HT1080 (cell line): ENCODE results near the gene NUB1. TPM values are rescaled to one million over a fixed set of nuclear protein-coding genes. Genes with fewer than 3 reads are reported as not detected.

ENCODE experiments used
- DNase-seq: peaks from one replicate; pipeline ENCODE4 v3.0.0-alpha.2; 2015; ENCODE audit warnings: low read depth
- total RNA-seq: library from RNA; depleted of rRNA; stranded (reverse); fragments of >200 nt; shearing (Covaris generic); gene quantifications from 2 replicates; pipeline ENCODE4 v1.2.3, GENCODE V29; 2014

The NUB1 gene
- total RNA-seq, 1 experiment from 2014 or later, result 57.7 TPM

DNA sequence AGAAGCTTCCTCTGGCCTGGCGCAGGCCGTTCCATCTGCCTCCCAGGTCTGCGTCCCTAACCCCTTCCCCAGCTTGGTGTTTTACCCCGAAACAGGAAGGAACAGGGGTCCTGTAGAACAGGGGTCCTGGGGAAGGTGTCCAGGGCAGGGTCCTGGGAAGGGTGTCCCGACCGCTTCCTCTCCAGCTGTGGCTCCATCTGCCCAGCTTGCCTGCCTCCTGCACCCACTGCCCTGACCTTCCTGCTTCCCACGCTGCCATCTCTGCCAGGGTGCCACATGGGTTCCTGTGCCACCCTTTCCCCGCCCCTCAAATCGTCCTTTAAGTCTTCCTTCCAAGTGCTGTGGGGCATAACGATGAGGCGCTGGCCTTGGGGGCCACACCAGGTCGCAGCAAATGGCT, 35.8 kb downstream of the NUB1 start:
- no peak for DNase-seq

DNA sequence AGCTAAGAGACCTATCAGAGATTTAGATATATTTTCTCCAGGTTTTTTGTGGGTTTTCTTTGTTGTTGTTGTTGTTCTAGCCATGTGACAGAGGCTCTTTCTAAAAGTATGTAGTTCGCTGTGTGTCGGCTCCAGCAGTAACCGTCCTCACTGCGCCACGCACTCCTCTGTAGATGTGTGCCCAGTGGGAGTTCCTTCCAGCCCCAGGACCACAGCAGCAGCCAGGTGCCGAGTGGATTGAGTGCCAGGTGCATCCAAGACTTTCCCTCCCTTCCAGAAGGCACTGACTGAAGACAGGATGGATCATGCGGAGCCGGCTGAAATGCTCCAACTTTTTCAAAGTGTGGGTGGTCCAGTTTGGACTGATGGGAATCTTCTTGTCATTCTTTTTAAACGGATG, 36.4 kb downstream of the NUB1 start:
- DNase-seq, result no peak

DNA sequence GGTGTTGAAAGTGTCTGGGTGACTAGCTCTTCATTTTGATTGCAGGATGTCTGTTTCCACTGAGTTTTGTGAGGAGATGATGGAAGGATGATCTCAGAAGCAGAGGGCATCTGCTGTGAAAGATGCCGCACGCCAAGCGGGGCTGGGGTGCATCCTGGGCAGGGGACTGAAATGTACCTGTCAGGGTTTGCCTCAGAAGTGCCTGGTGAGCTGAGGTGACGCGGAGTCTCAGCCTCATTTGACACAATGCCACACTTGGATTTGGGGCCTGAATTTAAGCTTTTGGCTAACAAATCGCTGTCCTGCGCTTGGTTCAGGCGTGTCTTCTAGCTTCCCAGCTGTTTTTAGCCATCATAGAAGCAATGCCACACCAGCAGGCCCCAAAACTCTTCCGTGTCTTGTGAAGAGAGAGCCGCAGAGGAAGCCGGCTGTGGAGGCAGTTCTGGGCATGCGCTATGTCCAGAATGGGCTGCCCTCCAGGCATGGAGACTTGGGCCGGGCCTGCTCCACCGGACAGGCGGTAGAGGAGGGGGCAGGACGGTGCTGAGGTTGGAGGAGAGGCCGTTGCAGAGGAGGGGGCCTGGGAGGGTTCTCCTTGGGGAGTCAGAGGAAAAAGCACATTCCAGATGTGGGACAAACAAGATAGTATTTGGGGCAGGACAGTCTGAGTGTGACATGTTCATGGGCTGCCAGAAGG, 37.0 kb downstream of the NUB1 start:
- no peak for DNase-seq

DNA sequence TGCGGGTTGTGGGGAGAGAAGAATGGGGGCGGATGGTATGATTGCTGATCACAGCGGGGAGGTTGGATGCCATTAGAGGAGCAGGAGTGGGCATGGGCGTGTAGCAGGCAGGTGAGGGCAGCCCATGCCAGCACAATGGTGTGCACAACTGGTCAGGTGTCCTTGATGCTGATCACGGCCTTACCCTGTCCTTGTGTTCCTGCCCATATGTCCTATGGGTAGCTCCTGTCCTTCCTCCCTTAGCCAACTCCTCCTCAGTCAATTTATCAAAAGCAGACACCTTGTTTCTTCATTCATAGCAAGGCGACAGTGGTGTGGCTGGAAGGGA, 37.5 kb downstream of the NUB1 start:
- no peak for DNase-seq

DNA sequence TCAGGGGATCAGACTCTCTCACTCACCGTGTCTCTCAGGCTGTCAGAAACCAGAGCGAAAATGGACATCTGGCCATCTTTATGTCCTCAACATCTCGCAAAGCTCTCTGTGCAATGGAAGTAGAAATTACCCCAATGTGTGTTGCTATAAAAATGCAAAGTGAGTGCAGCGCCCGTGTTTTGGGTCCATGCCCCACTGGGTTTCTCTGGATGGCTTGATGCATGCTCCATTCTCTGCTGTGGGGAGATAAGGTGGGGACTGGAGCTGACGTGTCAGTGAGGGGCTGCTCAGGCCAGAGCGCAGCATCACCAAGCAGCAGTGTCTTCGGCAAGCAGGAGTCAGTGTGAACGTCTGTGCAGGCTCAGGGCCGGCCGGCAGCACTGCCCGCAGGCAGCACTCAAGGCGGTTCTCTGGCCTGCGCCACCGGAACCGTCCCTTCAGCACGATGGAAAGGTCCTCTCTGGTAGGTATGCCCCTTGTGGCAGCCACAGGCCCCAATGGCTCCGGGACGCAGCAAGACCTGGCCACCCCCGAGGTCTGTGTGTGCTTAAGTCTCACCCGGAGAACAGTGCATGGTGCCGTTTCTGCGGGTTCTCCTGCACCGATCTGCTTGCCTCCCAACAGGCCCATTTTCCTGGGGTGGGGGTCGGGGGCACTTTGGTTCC, 38.1 kb downstream of the NUB1 start:
- no peak for DNase-seq

DNA sequence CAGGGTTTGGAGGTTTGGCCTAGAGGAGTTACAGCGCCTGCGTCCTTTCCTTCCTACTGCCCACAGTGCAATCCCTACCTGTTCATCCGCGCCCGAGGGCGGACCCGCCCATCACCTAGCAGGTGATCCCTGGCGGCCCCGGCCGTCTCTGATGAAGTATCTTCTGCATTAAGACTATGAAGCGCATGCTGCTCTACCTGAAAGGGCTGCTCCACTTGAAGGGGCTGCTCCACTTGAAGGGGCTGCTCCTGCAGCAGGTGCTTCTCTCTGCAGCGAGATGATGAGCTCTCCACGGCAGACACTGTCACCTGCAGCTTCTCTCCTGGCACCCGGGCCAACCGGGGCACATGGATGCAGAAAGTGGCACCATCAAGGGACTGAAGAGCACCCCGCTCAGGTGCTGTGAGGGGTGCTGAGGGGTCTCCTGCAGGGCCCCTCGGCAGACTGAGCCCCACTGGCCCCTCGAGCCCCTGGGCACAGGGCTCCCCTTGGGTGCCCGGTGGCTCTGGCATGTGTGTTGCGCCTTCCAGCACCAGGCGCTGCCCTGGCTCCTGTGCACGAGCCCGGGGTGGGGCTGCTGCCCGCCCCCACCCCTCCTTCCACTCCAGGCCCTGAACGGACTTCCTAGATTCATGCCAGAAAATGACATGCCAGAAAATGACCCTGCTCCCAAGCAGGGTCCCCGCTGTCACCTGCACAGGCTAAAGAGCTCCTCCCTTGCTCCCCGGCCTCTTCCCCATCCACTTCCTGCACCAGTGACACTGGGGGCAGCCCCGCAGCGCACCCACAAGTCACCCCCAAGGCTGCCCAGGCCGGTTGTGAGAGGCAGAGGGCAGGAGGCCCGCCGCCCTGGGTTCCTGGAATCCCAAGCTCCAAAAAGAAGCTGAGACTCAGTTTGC, 38.8 kb downstream of the NUB1 start:
- no peak for DNase-seq

DNA sequence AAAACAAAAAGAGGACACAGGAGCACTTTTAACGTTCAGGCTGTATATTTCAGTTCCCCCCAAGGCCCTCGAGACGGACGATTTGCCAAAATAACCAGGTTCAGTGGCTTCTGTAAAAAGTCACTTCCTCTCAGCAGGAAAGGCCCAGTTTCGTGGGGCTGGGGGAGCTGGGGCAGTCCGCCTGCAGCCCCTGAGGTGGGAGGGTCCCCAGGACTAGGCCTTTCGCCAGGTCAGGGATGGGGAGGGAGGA, 39.4 kb downstream of the NUB1 start:
- no peak for DNase-seq

DNA sequence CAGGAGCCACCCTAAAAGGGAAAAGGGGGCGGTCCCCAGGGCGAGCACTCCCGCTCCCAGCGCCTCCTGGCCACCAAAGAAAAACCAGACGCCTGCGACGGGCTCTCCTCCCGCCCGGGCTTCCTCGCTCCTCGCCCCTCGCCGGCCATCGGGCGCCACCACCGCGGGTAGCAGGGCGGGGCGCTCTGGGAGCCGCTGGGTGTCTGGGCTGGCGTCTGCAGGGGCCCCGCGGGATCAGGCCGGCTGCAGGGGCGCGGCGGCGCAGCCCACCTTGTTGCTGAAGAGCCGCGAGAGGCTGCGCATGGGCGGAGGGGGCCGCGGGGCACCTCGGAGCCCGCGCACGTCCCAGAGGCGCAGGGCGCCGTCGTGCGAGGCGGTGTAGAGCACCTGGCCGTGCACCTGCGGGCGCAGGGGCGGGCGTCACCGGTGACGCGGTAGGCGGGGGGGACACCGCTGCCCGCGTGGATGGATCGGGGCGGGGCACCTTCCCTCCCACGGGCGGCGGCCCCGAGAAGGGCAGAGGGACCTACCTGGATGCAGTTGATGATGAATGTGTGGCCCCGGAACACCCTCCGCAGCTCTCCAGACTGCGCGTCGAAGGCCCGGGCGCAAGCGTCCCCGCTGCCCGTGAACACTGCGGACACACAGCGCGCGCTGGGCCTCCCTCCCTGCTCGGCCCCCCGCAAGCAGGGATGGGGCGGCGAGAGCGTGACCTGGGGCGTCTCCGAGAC, 39.9 kb downstream of the NUB1 start:
- no peak for DNase-seq

DNA sequence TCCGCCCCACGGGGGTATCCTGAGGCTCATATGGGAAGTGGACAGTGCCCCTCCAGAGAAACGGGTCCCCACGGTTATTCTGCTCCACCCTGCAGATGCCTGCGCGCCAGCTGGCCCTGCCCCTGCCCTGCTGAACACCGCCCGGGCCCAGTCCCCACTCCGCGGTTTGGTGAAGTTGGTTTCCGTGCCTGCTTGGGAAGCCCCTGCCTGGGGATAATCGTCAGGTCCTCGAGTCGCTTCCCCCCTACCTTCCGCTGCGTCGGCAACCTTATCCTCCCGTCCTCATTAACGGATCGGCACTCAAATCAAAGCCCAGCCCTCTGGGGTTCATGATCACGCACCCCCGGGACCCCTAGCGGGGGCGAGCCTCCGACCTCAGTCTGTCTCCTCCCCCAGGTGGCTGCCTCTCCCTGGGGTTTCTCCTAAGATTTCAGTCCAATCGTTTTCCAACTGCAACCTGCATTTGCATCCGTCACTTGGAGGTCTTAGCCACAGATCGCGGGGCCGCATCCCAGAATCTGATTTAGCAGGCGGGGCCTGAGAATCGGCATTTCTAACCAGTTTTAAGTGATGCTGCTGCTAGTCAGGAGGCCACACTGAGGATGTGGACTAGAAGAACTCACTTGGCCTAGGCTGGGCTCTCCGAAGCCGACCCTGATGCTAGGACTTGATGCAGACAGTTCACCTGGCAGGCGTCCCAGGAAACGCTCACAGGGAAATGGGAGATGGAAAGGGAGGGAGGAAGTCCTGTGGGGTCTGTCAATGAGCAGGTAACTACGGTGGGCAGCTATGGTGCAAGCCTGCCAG, 40.7 kb downstream of the NUB1 start:
- DNase-seq, result no peak

DNA sequence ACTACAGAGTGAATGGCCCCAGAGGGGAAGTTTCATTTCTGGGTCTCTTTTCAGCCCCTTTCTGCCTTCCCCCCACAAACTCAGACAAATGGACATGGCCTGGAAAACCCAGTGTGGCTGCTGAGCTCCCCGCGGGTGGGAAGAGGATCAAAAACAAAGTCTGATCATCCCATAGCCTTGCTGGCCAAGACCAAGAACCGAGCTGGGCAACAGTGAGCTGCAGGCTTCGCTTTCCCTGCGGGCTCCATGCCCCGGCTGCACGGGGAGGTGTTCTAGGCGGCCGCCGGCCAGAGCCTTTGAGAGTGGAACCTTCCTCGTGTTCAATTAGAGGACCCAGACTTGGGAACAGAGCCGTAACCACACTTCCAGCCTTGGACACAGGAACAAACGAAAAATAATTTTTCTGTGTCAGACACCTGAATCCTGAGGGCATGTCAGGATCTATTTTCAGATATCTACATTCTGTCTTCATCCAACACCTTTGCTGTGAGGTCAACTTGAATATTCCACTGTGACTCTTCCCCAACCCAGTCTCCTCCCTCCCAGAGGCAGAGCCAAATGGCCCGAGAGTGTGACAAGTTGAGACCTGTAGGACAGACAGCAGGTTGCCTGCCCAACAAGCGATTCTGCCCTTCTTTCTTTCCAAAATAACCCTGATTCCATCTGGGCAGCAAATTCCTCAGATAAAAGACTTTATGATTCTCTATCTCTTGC, 42.2 kb downstream of the NUB1 start:
- DNase-seq, result no peak

DNA sequence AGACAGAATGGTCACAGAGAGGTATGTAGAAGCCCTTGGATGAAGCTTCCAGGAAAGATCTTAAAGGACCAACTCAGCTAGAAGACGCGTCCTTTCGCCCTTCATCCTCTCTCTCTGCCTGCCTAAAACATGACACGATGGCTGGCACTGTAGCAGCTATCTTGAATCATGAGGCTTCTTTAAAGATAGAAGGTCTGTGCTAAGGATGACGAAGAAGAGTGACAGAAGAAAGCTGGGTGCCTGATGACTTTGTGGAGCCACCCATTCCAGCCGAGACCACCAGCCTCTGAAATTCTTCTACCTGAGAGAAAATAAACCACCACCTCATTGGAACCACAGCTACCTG, 42.7 kb downstream of the NUB1 start:
- DNase-seq, result no peak

DNA sequence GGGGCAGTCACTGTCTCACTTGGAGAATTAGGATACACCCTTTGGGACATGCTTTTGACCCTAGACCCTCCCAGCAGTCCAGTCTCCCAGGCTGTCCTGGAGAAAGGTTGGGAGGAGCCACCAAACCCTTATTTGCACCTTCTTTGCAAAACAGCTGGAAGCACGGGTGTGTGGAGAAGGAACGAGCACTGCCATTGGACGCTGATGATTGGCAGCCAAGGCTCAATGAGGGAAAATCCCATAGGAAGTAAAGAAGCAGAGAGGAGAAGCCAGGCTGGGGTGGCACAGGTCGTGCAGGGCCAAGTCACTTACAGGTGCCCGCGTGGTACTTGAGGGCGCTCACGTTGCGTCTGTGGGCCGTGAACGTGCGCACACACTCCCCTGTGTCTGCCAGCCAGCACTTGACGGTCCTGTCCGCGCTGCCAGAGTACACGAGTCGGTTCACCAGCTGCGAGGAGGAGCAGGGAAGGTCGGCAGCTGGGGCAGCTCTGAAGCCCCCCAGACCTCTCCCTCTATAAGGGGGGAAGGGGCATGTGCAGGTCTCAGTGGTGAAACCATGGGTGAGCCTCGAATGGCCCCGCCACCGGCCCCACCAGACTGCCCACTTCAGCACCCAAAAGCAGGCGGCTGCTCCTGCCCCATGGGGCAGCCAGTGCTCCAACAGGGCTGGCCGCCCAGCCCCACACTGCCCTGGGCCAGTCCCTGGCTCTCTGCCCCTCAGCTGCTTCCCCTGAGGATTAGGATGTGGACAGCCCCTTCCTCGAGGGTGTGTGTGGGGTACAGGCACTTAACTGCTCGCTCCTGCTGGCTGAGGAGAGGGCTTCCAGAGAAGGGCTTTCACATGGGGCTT, 43.4 kb downstream of the NUB1 start:
- no peak for DNase-seq

DNA sequence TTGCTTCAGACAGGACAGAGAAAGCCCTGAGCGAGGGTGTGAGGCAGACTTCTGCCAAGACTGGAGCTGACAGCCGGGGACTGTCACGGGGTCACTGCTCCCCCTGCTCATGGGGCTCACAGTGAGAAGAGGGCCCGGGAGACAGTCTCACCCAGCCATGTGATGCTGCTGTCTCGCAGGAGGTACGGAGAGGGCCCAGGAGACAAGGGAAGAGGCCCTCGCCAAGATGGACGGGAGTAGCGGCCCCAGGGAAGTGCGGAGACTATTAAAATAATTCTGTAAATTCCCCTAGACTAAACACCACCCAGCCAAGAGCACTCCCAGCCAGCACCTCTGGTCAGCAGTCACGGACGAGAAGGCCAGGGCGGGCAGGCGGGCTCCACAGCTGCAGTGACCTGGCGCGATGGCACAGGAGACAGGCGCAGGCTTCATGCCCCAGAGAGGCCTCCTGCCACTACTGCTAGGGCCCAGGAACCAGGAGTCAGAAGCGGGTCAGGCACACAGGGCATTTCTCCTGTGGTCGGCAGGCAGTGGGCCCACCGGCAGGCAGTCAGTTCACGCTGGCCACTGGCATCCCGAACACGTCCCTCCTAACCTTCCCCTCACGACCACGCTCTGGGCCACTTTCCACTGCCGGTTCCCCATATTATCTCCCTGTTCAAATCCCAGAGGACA, 44.2 kb downstream of the NUB1 start:
- DNase-seq, result no peak

DNA sequence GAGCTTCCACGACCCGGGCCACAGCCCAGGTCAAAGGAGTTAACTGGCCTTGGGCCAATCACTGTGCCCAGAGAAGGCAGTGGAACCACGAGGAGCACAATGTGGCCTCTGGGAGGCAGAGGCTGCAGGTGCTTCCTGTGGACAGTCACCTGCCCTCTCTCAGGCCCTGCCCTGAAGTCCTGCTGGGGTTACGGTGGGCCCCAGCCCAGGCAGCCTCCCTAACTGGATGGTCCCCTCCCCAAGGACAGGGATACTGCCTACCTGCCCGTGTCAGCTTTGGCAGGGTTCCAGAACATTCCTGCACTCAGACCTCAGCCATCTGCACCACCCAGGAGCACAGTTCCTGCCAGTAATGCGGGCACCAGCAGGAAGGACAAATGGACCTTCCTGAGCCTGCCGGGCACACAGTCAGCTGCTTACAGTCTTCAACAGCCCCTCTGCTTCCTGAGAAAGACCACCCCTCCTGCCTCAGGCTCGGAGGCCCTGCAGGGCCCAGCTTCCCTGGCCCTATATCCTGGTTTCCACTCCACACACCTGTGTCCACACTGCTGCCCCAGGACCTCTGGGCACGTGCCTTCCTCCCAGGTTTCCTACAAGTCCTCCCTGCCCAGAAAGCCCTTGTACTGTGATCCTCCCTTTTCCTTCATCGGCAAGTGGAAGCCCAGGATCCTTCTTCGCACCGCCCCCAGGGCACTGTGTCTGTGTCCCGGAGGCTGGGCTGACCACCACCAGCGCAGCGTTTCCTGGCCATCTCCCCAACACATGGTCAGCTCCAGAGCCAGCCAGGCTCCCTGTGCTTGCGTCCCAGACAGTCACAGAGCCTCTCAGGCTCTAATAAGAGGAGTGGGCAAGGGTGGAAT, 44.9 kb downstream of the NUB1 start:
- no peak for DNase-seq

DNA sequence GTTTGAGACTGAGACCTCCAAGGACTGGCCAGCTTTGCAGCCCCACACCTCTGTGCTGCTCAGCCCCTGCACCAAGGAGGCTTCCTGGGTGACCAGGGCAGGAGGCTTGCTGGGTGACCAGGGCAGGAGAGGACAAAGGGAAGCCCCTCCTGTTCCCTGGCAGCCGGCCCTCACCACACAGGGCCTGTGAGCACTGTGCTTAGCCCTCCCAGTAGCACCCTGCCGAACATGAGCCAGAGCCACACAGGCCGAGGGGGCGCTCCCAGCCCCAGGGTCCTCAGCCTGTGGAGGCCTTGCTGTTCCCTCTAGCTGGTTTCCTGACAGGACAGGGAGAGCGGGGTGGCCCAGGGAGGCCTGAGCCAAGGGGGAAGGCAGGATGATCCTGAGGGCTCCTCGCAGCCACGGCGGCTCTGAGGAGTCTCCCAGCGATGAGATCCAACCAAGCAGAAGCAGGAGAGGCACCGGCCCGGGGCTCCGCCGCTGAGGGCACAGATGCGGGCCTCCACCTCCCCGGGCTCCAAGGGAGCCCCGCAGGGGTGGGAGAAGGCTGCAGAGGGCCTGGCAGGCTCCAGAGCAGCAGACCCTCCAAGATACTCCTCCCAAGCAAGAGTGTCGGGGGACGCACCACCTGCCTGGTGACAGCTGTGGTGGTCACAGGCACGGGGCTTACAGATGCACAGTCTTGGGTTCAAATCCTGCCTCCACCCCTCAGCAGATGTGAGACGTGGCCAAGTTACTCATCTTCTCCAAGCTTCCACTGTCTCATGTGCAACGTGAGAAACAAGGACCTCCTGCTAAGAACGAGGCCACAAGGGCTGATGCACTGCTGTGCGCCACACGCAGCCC, 45.8 kb downstream of the NUB1 start:
- no peak for DNase-seq

DNA sequence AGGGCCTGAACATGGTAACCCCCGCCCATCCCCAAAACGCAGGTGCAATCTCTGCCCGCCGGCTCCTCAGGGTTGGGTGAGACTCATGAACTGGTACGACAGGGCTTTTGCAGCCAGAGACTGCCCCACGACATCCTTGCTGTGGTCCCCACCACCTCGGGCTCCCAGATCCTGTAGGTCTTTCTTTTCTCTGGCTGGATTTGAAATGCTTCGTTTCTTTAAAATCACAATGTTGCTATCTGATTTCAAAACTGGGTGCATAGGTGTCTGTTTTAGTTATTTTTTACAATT, 46.3 kb downstream of the NUB1 start:
- DNase-seq, result no peak

DNA sequence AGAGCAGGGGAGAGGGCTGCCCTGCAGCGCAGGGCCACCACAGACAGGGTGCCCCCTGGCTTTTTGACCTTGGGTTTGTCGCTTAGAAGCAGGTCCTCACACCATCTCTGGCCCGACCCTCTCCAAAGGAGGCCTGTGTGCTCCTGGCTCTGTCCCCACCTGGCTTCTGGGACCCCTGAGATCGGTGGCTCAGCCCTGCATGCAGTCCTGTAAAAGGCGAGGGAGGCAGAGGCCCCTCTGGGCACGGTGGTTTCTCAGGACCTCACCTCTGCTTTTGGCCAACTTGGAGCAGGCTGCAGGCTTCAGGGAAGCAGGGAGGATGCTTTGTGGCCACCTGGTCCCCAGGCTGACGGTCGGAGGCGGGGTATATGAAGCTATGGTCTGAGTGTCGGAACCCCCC, 46.8 kb downstream of the NUB1 start:
- DNase-seq, result no peak
